ENCODE results near the gene SHD.
"Not testable (repeated sequence)": the region's sequence is repeated elsewhere in the genome, so short reads cannot be mapped to it uniquely, and the experiment has no call there.

SHD gene

DNA sequence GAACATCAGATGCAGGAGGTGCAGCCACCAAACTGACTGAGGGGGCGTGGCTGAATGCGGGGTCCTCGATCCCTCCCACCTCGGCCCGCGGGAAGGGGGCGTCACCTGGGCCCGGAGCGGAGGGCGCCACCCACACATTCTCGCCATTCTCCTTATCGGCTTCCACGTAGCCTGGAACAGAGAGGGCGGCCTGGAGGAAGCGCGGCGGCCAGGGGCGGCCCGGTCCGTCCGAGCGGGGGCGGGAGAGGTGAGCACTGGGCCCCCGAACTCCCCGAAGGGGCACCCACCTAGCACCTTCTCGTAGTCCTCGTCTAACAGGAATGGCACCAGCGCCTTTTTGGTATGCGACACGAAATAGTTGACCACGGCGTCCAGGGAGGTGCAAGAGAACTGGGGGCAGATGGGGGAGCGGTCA, 47.8 kb downstream of the SHD start:
- no peak for DNase-seq
- H3K27me3 Mint-ChIP-seq, result peaks cover 7% of the 10 kb centered on the region
- peaks cover 47% of the 10 kb centered on the region for H3K4me1 Mint-ChIP-seq
- ATAC-seq, result no peak
- H3K9me3 Mint-ChIP-seq, result peaks cover 0 to 4% of the 10 kb centered on the region in 2 donors
- no peak overlapping the region for H3K27ac Mint-ChIP-seq
- H3K4me3 Mint-ChIP-seq, result peak overlapping the region; percentile 79 to 87

DNA sequence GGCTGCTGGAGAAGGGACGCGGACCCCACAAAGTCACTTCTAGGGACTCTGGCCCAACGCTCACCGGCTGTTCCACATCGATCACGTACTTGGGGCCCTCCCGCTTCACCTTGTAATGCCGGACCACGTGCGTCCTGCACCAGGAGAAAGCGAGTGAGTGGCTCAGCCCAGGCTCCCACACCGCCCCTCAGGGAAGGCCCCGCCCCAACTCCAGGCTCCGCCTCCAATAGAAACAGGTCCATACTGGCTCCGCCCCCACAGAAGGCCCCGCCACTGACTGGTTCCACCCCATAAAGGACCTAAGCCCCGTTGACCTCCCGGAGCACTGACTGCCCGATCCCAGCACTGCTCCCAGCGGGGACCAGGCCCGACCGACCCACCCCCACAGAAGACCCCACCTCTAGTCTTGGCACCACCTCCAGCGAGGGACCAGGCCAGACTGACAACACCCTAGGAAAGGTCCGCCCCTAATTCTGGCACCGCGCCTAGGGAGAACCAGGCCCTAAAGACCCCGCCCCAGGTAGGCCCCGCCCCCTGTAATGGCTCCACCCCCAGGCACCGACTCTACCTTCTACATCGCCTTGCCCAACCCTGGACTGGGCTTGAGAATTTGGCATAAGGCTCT, 48.3 kb downstream of the SHD start:
- no peaks in the 10 kb centered on the region for H3K9me3 Mint-ChIP-seq
- ATAC-seq (peak; percentile 54), DNase-seq (peak; percentile 80 to 85)
- H3K27ac Mint-ChIP-seq, result peak overlapping the region in 1 of 2 donors; percentile 48
- H3K4me3 Mint-ChIP-seq, result peak overlapping the region; percentile 79 to 87
- H3K27me3 Mint-ChIP-seq, result peaks cover 7% of the 10 kb centered on the region
- H3K4me1 Mint-ChIP-seq, result peaks cover 47% of the 10 kb centered on the region

DNA sequence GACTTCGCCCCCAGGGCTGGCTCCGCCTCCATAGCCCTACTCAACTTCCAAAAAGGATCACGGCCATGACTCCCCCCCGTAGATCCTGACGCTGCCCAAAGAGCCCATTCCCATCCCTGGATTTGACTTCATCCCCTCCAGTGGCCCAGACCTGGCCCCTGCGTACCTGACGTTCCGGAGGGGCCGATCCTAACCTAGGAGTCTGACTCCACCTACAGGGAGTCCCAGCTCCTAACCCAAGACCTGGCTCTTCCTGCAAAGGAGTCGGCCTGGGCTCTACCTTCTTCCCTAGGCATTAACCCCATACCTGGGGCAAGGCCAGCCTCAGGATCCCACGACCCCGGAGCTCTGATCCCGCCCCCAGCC, 48.8 kb downstream of the SHD start:
- peak; percentile 25 for ATAC-seq
- H3K4me3 Mint-ChIP-seq, result peak overlapping the region; percentile 79 to 87
- peak overlapping the region in 1 of 2 donors; percentile 66 for H3K27ac Mint-ChIP-seq
- no peaks in the 10 kb centered on the region for H3K9me3 Mint-ChIP-seq
- H3K4me1 Mint-ChIP-seq, result peaks cover 47% of the 10 kb centered on the region
- peaks cover 7% of the 10 kb centered on the region for H3K27me3 Mint-ChIP-seq
- DNase-seq, result no peak

DNA sequence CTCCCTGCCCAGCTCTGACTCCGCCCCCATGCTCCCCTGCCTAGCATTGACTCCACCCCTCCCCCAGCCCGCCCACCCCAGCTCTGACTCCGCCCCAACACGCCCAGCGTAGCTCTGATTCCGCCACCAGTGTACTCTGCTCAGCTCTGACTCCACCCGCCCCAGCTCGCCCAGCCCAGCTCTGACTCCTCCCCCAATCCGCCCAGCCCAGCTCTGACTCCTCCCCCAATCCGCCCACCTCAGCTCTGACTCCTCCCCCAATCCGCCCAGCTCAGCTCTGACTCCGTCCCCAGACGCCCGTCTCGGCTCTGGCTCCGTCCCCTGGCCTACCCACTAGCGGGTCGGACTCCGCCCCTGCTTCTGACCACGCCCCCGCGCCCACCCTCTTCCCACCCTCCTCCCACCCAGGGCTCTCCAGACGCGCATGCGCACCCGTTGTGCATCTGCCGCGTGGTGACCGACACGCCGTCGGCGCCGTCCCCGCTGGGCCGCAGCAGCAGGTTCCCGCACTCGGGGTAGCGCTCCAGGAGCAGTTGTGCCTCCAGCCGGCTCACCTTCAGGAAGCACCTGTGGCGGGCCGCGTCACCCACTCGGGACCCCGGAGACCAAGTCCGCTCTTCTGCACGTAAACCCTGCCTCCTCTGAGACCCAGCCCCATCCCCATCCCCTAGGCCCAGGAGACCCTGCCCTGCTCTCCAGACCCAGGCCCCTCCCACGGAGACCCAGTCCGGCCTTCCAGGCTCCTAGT, 49.4 kb downstream of the SHD start:
- ATAC-seq, result peak; percentile 90
- Mint-ChIP-seq H3K27ac (peak overlapping the region; percentile 74 to 82), H3K9me3 (no peaks in the 10 kb centered on the region), H3K27me3 (peaks cover 7% of the 10 kb centered on the region), H3K4me1 (peaks cover 47% of the 10 kb centered on the region), H3K4me3 (peak overlapping the region; percentile 79 to 87)
- peak; percentile 97 to 98 for DNase-seq

DNA sequence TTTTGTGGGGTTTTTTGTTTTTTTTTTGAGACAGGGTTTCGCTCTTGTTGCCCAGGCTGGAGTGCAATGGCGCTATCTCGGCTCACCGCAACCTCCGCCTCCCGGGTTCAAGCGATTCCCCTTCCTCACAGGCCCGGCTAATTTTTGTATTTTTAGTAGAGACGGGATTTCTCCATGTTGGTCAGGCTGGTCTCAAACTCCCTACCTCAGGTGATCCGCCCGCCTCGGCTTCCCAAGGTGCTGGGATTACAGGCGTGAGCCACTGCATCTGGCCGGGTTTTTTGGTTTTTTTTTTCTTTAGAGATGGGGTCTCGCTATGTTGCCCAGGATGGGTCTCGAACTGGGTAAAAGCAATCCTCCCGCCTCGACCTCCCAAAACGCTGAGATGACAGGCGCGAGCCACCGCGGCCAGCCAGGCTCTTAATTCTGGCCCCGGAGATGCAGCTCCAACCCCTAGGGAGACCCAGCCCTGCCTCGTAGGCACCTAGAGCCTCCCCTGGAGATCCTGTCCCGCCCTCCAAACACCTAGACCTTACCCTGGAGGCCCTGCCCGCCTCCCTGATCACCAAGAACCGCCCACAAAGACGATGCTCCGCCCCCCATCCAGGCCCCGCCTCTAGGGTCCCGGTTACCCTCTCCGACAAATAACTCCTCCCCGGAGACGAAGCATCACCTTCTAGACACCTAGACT, 50.1 kb downstream of the SHD start:
- not testable (repeated sequence) for H3K9me3 Mint-ChIP-seq, ATAC-seq, H3K27me3 Mint-ChIP-seq
- H3K27ac Mint-ChIP-seq, result peak overlapping the region; percentile 78 to 82
- peak overlapping the region; percentile 79 to 87 for H3K4me3 Mint-ChIP-seq
- peak; percentile 42 to 61 for DNase-seq
- H3K4me1 Mint-ChIP-seq, result peaks cover 47% of the 10 kb centered on the region

DNA sequence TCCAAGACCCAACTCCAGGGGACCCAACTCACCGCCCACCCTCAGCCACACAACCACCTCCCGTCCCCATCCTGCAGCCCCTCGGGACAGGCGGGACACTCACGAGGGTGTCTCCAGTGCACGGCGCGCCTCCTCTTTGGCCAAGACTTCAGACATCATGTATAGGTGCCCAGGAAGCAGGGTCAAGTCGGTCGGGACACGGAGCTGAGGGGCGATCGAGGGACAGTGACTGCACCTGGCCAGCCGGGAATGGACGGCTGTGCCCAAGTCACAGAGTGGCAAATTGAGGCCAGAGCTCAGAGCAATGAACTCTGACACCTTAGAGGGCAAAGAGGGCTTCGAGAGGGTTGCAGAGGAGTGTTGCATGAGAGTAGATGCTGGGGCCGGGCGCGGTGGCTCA, 50.8 kb downstream of the SHD start:
- ATAC-seq (no peak), DNase-seq (no peak)
- Mint-ChIP-seq H3K27ac (no peak overlapping the region), H3K4me1 (peaks cover 47% of the 10 kb centered on the region), H3K27me3 (peaks cover 7% of the 10 kb centered on the region), H3K9me3 (peaks cover 8 to 10% of the 10 kb centered on the region in 2 donors), H3K4me3 (peak overlapping the region; percentile 79 to 87)

DNA sequence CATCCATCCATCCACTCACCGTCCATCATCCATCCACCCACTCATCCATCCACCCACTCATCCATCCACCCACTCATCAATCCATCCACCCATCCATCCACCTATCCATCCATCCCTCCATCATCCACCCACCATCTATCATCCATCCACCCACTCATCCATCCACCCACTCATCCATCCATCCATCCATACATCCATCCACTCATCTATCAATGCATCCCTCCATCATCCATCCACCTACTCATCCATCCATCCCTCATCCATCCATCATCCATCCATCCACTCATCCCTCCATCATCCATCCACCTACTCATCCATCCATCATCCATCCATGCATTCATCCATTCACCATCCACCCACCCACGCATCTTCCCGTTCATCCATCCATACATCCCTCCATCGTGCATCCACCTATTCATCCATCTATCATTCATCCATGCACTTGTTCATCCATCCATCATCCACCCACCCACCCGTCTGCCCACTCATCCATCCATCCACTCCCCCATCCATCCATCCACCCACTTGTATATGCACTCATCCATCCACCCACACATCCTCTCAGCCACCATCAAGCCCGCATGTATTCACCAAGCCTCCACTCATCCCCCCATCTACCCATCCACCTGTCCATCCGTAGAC, 56.0 kb downstream of the SHD start:
- ATAC-seq, result no peak
- DNase-seq, result no peak
- H3K27me3 Mint-ChIP-seq, result no peaks in the 10 kb centered on the region
- no peak overlapping the region for H3K4me3 Mint-ChIP-seq
- H3K9me3 Mint-ChIP-seq, result peaks cover 15 to 19% of the 10 kb centered on the region in 2 donors
- peaks cover 25% of the 10 kb centered on the region for H3K4me1 Mint-ChIP-seq
- no peak overlapping the region for H3K27ac Mint-ChIP-seq

DNA sequence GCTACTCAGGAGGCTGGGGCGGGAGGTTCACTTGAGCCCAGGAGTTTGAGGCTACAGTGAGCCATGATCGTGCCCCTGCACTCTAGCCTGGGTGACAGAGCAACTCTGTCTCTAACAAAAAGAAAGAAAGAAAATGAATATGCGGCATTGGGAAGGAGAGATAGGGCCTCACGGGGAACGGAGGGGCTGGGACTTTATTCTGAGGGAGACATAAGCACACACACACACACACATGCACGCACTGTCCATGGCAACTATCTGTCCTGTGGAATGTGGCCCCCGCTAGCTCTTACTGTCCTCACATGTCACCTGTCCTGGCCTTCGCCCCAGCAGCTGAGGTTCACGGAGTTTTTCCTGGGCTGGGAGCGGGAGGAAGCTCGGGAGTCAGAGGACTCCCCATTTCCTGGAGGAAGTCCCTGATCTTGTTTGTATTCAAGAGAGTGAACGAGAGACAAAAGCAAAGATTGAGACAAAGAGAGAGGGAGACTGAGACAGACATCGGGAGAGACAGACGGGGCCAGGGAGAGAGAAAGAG, 58.9 kb downstream of the SHD start:
- Mint-ChIP-seq H3K4me1 (peaks cover 30% of the 10 kb centered on the region), H3K9me3 (peaks cover 15 to 19% of the 10 kb centered on the region in 2 donors), H3K27ac (peak overlapping the region; percentile 80 to 98), H3K27me3 (no peaks in the 10 kb centered on the region), H3K4me3 (peak overlapping the region; percentile 90 to 96)
- DNase-seq (no peak), ATAC-seq (no peak)

DNA sequence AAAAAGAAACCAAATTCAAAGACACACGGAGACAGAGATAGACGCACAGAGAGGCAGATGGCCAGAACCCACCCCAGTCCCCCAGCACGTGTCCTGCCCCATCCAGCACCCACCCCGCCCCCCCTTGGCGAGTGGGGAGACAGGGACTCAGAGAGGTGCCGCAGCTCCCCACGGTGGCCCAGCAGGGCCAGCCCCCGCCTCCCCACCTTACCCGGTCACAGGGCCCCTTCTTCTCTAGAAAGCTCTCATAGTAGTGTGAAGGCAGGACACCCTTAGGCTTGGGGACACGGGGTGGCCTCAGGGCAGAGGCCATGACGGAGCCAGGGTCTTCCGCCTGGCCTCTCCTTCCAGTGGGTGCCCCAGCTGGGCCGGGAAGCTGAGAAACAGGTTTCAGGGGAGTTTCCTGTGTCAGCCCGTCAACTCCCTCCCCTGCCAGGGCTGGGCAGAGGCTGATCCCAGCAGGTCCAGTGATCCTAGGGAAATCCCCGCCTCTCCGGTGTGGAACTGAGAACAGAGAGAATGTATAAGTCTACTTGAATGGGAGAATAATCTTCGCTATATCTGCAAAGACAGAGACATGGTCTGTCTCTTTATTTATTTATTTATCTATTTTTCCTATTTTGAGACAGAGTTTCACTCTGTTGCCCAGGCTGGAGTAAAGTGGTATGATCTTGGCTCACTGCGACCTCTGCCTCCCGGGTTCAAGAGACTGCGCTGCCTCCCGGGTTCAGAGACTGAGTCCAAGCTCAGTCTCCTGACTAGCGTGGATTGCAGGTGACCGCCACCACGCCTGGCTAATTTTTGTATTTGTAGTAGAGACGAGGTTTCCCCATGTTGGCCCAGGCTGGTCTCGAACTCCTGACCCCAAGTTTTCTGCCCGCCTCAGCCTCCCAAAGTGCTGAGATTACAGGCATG, 59.6 kb downstream of the SHD start, which contains the start of gene STAP2:
Gene STAP2, minus strand, starts transcription at position 387 of the 915 bp plus-strand sequence. Its CDS starts 74 bp downstream, at position 313.
- no peaks in the 10 kb centered on the region for H3K27me3 Mint-ChIP-seq
- peak within 1 kb of the TSS; percentile 90 to 96 for H3K4me3 Mint-ChIP-seq
- peak in 1 of 2 donors; percentile 26 for DNase-seq
- H3K4me1 Mint-ChIP-seq, result peaks cover 31% of the 10 kb centered on the region
- ATAC-seq, result no peak
- peak within 1 kb of the TSS; percentile 92 to 98 for H3K27ac Mint-ChIP-seq
- H3K9me3 Mint-ChIP-seq, result peaks cover 15 to 19% of the 10 kb centered on the region in 2 donors
